ENCODE results near the gene RAD18. TPM values are rescaled to one million over a fixed set of nuclear protein-coding genes. Genes with fewer than 3 reads are reported as not detected.

RAD18 gene
- total RNA-seq, 1 experiment from 2014 or later = 13.8 TPM

- no peaks in the 10 kb centered on the region for H3K36me3 ChIP-seq (ENCODE audit: control insufficient read depth, insufficient read depth, low read length)
- TF ChIP-seq POLR2AphosphoS5 (IDR thresholded peaks at IDR 0.05; ENCODE audit: low read depth, low read length) (no peak), SIN3A (IDR thresholded peaks at IDR 0.05; ENCODE audit: borderline replicate concordance, insufficient read depth, low read depth, low read length) (no peak), REST (IDR thresholded peaks at IDR 0.05; ENCODE audit: insufficient read depth in 1 of 2, low read depth in 2 of 2, low read length in 1 of 2) (no peak), CTCF (IDR thresholded peaks at IDR 0.05) (no peak), TCF7L2 (IDR thresholded peaks at IDR 0.05; ENCODE audit: low read depth, low read length) (no peak)
- DNase-seq (ENCODE audit: low read depth, low spot score) (no peak), ATAC-seq (no peak)
- POLR2A ChIA-PET = no interaction called here
- H3K27me3 ChIP-seq (ENCODE audit: control insufficient read depth, insufficient read depth, low read length) = no peaks in the 10 kb centered on the region
- H3K4me3 ChIP-seq (ENCODE audit: low read depth in 2 of 2, low read length in 2 of 2) = no peak overlapping the region
- in situ Hi-C loops (cut with HindIII; ENCODE audit: low pct_unique_long_range_greater_than_20kb, low sequenced_read_pairs) = no loop called here
- no peak overlapping the region for H3K27ac ChIP-seq (ENCODE audit: low read length)
- CTCF ChIA-PET = no interaction called here
- intact Hi-C loops (cut with micrococcal nuclease; ENCODE audit: unreplicated experiment) = no loop called here
- H3K9me3 ChIP-seq (ENCODE audit: control insufficient read depth, insufficient read depth, low read depth, low read length) = no peaks in the 10 kb centered on the region
- BruUV-seq (replicated peaks) = no TSS peak
- 0 out of 2 replicates have a peak, but pooled peaks cover under 1% of the 10 kb centered on the region for H3K4me1 ChIP-seq (ENCODE audit: control insufficient read depth, insufficient read depth, low read length)
Measured at GRCh38 chr3:8863891-8864290, 99.4 kb downstream of the RAD18 start.

GRCh38 chr3:8857720-8858367, 105.4 kb downstream of the RAD18 start:
- POLR2A ChIA-PET = no interaction called here
- in situ Hi-C loops (cut with HindIII; ENCODE audit: low pct_unique_long_range_greater_than_20kb, low sequenced_read_pairs) (no loop called here), intact Hi-C loops (cut with micrococcal nuclease; ENCODE audit: unreplicated experiment) (no loop called here)
- H3K4me1 ChIP-seq (ENCODE audit: control insufficient read depth, insufficient read depth, low read length) = no peaks in the 10 kb centered on the region
- H3K9me3 ChIP-seq (ENCODE audit: control insufficient read depth, insufficient read depth, low read depth, low read length) = no peaks in the 10 kb centered on the region
- no peak overlapping the region for H3K27ac ChIP-seq (ENCODE audit: low read length)
- ATAC-seq (no peak), DNase-seq (ENCODE audit: low read depth, low spot score) (no peak)
- CTCF ChIA-PET = no interaction called here
- no peak for TF ChIP-seq POLR2AphosphoS5 (IDR thresholded peaks at IDR 0.05; ENCODE audit: low read depth, low read length)
- no peak for TF ChIP-seq TCF7L2 (IDR thresholded peaks at IDR 0.05; ENCODE audit: low read depth, low read length)
- TF ChIP-seq REST (IDR thresholded peaks at IDR 0.05; ENCODE audit: insufficient read depth in 1 of 2, low read depth in 2 of 2, low read length in 1 of 2) = no peak
- TF ChIP-seq SIN3A (IDR thresholded peaks at IDR 0.05; ENCODE audit: borderline replicate concordance, insufficient read depth, low read depth, low read length) = no peak
- TF ChIP-seq CTCF (IDR thresholded peaks at IDR 0.05) = no peak
- H3K36me3 ChIP-seq (ENCODE audit: control insufficient read depth, insufficient read depth, low read length) = no peaks in the 10 kb centered on the region
- BruUV-seq (replicated peaks) = no TSS peak
- no peak overlapping the region for H3K4me3 ChIP-seq (ENCODE audit: low read depth in 2 of 2, low read length in 2 of 2)
- no peaks in the 10 kb centered on the region for H3K27me3 ChIP-seq (ENCODE audit: control insufficient read depth, insufficient read depth, low read length)

Data from Panc1 (cell line).